ENCODE data around the gene HSH2D.

Gene HSH2D

DNA sequence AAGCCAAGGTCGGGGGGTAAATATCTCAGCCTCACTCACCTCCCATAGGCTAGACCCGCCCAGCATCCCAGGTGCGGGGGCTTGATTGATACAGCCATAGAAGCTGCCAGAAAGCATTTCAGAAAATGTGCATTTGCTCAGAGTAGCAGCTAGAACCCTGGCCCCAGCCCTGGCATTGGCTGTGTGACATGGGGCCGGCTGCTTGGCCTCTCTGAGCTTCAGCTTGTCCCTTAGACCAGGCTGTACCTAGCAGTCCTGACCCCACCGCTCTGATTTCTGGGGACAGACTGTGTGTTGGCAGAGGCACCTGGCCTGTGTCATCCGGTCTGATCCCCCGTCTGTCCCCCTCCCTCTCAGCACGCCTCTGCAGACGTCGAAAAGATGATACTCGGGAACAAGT, 16.4 kb upstream of the HSH2D start:
- H2AFZ ChIP-seq (ENCODE audit: low read depth, low read length), result no peak overlapping the region
- H3K9me3 ChIP-seq (ENCODE audit: insufficient read depth, low read length), result no peaks in the 10 kb centered on the region
- H3K27me3 ChIP-seq (ENCODE audit: low read depth, low read length), result no peaks in the 10 kb centered on the region
- no peak overlapping the region for H3K4me3 ChIP-seq (ENCODE audit: low read length)
- no peak overlapping the region for H3K4me2 ChIP-seq (ENCODE audit: low read length)
- no peak overlapping the region for H3K27ac ChIP-seq (ENCODE audit: low read length)
- peaks cover 92% of the 10 kb centered on the region for H3K36me3 ChIP-seq (replicated peaks; ENCODE audit: low read depth, low read length)
- peaks cover 48% of the 10 kb centered on the region for H3K79me2 ChIP-seq (ENCODE audit: low read length)
- TF ChIP-seq EZH2phosphoT487 (IDR thresholded peaks at IDR 0.05; ENCODE audit: low read depth), result no peak
- no peak for TF ChIP-seq CTCF (IDR thresholded peaks at IDR 0.05; ENCODE audit: low read depth, low read length)
- no peaks in the 10 kb centered on the region for H4K20me1 ChIP-seq (ENCODE audit: insufficient read depth, low read length)
- H3K4me1 ChIP-seq (ENCODE audit: low read length), result no peaks in the 10 kb centered on the region
- H3K9ac ChIP-seq (ENCODE audit: low read length), result no peak overlapping the region

DNA sequence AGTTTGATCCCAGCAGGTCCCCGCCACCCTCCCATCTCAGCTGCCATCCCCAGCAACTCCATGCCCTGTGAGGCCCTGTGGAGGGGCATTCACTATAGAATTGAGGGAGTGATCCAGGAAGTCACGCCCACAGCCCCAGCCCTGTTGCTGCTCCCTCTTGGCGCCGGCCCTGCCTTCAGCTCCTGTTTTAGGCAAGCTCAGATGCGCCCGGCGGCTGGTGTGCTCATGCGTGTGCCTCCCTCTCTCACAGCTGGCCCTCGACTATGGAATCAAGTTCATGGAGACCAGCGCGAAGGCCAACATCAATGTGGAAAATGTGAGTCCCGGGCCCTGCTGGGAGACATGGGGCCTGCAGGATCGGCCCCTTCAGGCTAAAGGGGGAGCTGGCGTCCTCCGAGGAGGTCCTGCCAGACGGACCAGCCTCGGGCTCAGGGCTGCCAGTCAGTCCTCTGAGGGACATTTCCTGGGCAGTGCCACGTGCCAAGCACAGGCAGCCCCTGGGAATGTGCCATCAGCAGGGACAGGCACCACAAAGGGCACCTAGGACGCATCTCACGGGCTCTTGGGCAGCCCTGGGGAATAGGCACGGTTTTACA, 15.6 kb upstream of the HSH2D start:
- Histone ChIP-seq H3K79me2 (ENCODE audit: low read length) (peaks cover 40% of the 10 kb centered on the region), H3K36me3 (replicated peaks; ENCODE audit: low read depth, low read length) (peaks cover 92% of the 10 kb centered on the region), H3K9me3 (ENCODE audit: insufficient read depth, low read length) (no peaks in the 10 kb centered on the region), H3K4me1 (ENCODE audit: low read length) (no peaks in the 10 kb centered on the region), H3K4me2 (ENCODE audit: low read length) (no peak overlapping the region), H4K20me1 (ENCODE audit: insufficient read depth, low read length) (no peaks in the 10 kb centered on the region), H3K4me3 (ENCODE audit: low read length) (no peak overlapping the region), H2AFZ (ENCODE audit: low read depth, low read length) (no peak overlapping the region), H3K27ac (ENCODE audit: low read length) (no peak overlapping the region), H3K9ac (ENCODE audit: low read length) (no peak overlapping the region), H3K27me3 (ENCODE audit: low read depth, low read length) (no peaks in the 10 kb centered on the region)
- no peak for TF ChIP-seq EZH2phosphoT487 (IDR thresholded peaks at IDR 0.05; ENCODE audit: low read depth)
- no peak for TF ChIP-seq CTCF (IDR thresholded peaks at IDR 0.05; ENCODE audit: low read depth, low read length)

- H3K4me3 ChIP-seq (ENCODE audit: low read length), result no peak overlapping the region
- H3K36me3 ChIP-seq (replicated peaks; ENCODE audit: low read depth, low read length), result peaks cover 77% of the 10 kb centered on the region
- H3K4me1 ChIP-seq (ENCODE audit: low read length), result peaks cover 7% of the 10 kb centered on the region
- no peaks in the 10 kb centered on the region for H3K9me3 ChIP-seq (ENCODE audit: insufficient read depth, low read length)
- no peaks in the 10 kb centered on the region for H3K27me3 ChIP-seq (ENCODE audit: low read depth, low read length)
- no peaks in the 10 kb centered on the region for H4K20me1 ChIP-seq (ENCODE audit: insufficient read depth, low read length)
- H2AFZ ChIP-seq (ENCODE audit: low read depth, low read length), result no peak overlapping the region
- no peak overlapping the region for H3K9ac ChIP-seq (ENCODE audit: low read length)
- no peak overlapping the region for H3K27ac ChIP-seq (ENCODE audit: low read length)
- H3K79me2 ChIP-seq (ENCODE audit: low read length), result peaks cover 20% of the 10 kb centered on the region
- TF ChIP-seq EZH2phosphoT487 (IDR thresholded peaks at IDR 0.05; ENCODE audit: low read depth) (no peak), CTCF (IDR thresholded peaks at IDR 0.05; ENCODE audit: low read depth, low read length) (no peak)
- H3K4me2 ChIP-seq (ENCODE audit: low read length), result no peak overlapping the region
Observed at GRCh38 chr19:16131648-16132047, 11.8 kb upstream of the HSH2D start.

GRCh38 chr19:16133818-16134217, 9.7 kb upstream of the HSH2D start:
- H3K27ac ChIP-seq (ENCODE audit: low read length), result peak overlapping the region; percentile 8
- no peaks in the 10 kb centered on the region for H4K20me1 ChIP-seq (ENCODE audit: insufficient read depth, low read length)
- peaks cover 13% of the 10 kb centered on the region for H3K4me1 ChIP-seq (ENCODE audit: low read length)
- H3K27me3 ChIP-seq (ENCODE audit: low read depth, low read length), result no peaks in the 10 kb centered on the region
- no peaks in the 10 kb centered on the region for H3K9me3 ChIP-seq (ENCODE audit: insufficient read depth, low read length)
- H3K4me2 ChIP-seq (ENCODE audit: low read length), result no peak overlapping the region
- TF ChIP-seq CTCF (IDR thresholded peaks at IDR 0.05; ENCODE audit: low read depth, low read length) (no peak), EZH2phosphoT487 (IDR thresholded peaks at IDR 0.05; ENCODE audit: low read depth) (no peak)
- H2AFZ ChIP-seq (ENCODE audit: low read depth, low read length), result no peak overlapping the region
- H3K4me3 ChIP-seq (ENCODE audit: low read length), result no peak overlapping the region
- H3K79me2 ChIP-seq (ENCODE audit: low read length), result peaks cover 20% of the 10 kb centered on the region
- H3K36me3 ChIP-seq (replicated peaks; ENCODE audit: low read depth, low read length), result peaks cover 56% of the 10 kb centered on the region
- H3K9ac ChIP-seq (ENCODE audit: low read length), result no peak overlapping the region

Data from OCI-LY3 (cell line).